HG03378 (cell line): ENCODE data around the gene PCDHA4.
"Not testable (repeated sequence)": the region's sequence is repeated elsewhere in the genome, so short reads cannot be mapped to it uniquely, and the experiment has no call there.

Experiments
- ATAC-seq: cut with Tn5 transposase; IDR thresholded peaks from one replicate; pipeline ENCODE4 v1.9.1; 2021; ENCODE audit warnings: mild to moderate bottlenecking, moderate library complexity; ENCODE audit not compliant: unreplicated experiment

Gene PCDHA4

GRCh38 chr5:140821375-140822280 lies 14.8 kb downstream of the PCDHA4 start, which contains the start of gene PCDHA5:
TSS of gene PCDHA5 (plus strand) at chr5:140821613.
- no peak for ATAC-seq

GRCh38 chr5:140822281-140822629 lies 15.4 kb downstream of the PCDHA4 start:
- ATAC-seq: no peak

GRCh38 chr5:140822969-140823368 lies 16.1 kb downstream of the PCDHA4 start:
- ATAC-seq: not testable (repeated sequence)

GRCh38 chr5:140823475-140823874 lies 16.6 kb downstream of the PCDHA4 start:
- no peak for ATAC-seq

GRCh38 chr5:140827704-140828361 lies 21.0 kb downstream of the PCDHA4 start, which contains the start of gene PCDHA6:
TSS of gene PCDHA6 (plus strand) at chr5:140827960. CDS start at chr5:140828092, 132 bp downstream.
- no peak for ATAC-seq

- no peak for ATAC-seq
Observed at GRCh38 chr5:140828362-140828737, 21.5 kb downstream of the PCDHA4 start.

GRCh38 chr5:140829511-140830501 lies 22.9 kb downstream of the PCDHA4 start:
- ATAC-seq: not testable (repeated sequence)

- no peak for ATAC-seq
Observed at GRCh38 chr5:140833993-140834392, 27.1 kb downstream of the PCDHA4 start, which contains the start of gene PCDHA7. TSS of gene PCDHA7 (plus strand) at chr5:140834269. CDS start at chr5:140834384, 115 bp downstream.

- not testable (repeated sequence) for ATAC-seq
Observed at GRCh38 chr5:140834439-140835008, 27.7 kb downstream of the PCDHA4 start.

GRCh38 chr5:140835622-140836510 lies 29.0 kb downstream of the PCDHA4 start:
- ATAC-seq: no peak

- no peak for ATAC-seq
Observed at GRCh38 chr5:140840978-140841962, 34.4 kb downstream of the PCDHA4 start, which contains the start of gene PCDHA8. TSS of gene PCDHA8 (plus strand) at chr5:140841187. CDS start at chr5:140841322, 135 bp downstream.

GRCh38 chr5:140842798-140843733 lies 36.2 kb downstream of the PCDHA4 start:
- no peak for ATAC-seq

- not testable (repeated sequence) for ATAC-seq
Observed at GRCh38 chr5:140848139-140849102, 41.6 kb downstream of the PCDHA4 start, which contains the start of gene PCDHA9. TSS of gene PCDHA9 (plus strand) at chr5:140848382. CDS start at chr5:140848496, 114 bp downstream.

- ATAC-seq: not testable (repeated sequence)
Observed at GRCh38 chr5:140849831-140850634, 43.2 kb downstream of the PCDHA4 start.
